ENCODE results near the gene CXorf58.

Gene CXorf58

DNA sequence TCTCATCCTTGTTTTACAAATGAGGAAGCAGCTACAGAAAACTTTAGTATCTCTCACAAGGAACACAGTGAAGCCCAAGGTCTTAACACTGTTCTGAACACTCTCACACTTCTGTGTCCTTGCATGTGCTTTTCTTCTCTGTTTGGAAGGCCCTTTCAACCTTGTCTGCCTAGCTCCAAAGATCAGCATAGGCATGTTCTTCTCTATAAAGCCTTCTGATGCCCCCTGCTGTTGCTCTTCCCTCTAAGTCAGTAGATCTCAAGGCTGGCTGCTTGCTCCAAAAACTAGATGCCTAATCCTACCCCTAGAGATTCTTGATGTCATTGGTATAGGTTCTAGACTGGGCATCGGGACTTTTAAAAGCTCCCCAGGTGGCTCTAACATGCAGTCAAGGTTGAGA is 6.0 kb upstream of the CXorf58 start:
- DNase-seq: no peak

DNA sequence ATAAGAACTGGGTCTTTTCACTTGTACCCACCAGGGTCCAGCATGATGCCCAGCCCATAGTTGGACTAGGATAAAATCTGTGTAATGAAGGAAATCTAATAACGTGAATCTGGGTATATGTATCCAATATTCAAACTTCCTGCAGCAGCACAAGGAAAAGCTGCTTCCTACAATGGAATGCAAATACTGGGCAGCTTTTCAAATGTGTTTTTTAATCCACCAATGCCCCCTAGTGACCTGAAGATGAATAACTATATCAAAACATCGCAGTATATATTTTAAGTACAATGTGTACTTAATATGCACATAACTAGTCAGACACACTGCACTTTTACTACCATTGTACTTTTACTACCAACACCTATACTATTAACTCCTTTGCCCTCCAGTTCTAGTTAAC is 5.4 kb upstream of the CXorf58 start:
- DNase-seq: no peak

DNA sequence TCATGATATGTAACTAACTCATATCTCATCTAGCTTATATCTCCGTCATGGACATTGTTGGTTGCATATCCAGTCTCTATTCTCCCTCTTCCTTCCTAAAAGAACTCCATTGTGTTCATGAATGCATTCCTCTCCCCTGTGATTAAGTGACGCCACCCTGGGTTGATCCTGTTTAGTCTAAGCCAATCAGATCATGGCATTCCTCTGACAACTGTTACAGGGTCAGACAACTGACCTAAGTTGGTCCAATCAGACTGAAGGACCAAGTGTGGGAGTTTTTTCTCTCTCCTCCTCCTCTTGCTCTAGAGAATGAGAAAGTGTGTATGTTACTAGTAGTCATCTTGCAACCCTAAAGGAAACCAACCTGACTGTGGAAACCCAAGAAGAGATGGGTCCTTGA is 3.7 kb upstream of the CXorf58 start:
- no peak for DNase-seq

DNA sequence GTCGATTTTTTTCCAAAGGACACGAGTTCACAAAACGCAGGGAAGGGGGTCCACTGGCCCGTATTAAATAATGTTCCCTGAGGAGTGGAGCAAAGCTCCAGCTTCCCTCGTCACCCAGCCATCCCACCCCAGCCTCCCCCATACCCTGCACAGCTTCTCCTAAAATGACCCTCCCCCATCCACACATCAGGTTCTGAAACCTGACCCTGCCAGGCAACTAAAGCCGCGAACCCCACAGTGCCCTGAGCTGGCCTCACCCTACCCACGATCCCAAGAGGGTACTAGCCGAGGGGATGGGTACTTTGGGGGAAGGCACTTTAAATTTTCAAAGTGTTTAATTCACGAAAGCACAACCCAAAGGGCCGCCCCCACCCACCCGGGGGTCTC is 702 bp upstream of the CXorf58 start:
- DNase-seq: no peak

DNA sequence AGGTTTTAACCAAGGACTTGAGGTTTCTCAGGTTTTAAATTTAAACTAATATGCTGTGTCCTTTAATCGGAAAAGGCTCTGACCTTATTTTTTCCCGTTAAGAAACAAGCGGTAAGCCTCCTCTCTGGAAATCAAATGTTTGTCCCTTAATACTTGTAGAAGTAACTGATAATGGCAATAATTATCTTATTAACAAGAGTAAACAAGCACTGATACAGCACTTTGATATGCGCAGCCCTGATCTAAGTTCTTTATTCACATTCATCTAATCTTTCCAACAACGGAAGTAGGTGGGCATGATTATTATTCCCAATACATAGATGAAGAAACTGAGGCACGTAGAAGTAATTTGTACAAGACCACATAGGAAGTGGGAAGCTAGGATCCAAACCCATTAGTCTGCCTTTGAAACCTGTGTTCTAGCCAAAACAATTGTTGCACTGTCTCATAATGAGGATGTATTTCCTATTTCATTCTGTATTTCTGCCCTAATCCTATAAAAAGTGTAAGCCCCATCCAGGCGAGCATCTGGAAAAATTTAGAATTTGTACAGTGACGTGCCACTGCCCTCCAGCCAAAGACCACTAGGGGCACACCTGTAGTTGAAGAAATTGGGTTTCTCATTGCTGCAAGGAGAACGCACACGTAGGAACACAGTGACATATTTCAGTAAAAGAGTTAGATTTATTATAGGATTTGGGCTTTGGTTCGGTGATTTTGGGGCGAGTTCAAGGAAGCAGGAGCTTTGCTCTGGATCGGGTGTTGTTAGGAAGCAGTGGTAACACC is 606 bp downstream of the CXorf58 start:
- no peak for DNase-seq

DNA sequence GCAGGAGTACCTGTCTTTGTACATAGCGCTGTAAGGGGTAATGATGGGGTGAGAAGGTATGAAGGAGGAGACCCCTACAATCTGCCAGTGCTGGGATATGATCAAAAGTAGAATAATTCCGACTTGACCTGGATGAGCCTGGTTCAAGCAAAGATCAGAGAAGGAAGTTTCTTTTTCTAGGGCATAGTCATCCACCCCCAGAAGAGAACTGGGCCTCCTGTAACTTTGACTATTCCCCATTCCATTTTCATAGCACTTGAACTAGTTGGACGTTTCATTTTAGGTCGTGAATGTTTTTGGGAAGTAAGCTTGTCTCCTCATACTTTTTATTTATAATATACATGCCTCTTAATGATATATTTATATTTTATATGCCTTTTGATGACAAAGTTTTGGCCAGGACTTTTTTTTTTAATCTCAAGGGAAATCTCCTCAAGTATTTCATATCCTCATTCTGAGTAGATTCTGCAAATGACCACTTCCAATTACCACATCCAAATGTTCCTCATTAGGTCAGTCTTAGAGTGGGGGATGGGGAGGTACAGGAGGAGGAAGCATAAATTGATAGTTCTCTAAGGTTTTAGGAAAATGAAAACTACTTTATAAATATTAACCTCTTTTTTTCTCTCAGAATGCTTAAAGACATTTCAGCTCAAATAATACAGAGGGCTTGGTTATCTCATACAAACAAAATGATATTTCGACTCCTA is 3.5 kb downstream of the CXorf58 start:
- no peak for DNase-seq

DNA sequence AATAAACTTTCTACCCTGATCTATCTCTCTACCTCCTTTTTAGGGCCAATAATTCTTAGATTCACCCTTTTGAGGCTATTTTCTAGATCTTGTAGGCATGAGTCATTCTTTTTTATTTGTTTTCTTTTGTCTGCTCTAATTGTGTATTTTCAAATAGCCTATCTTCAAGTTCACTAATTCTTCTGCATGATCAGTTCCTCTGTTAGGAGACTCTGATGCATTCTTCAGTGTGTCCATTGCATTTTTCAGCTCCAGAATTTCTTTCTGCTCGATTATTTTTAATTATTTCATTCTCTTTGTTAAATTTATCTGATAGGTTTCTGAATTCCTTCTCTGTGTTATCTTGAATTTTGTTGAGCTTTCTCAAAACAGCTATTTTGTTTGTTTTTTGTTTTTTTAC is 11.3 kb downstream of the CXorf58 start:
- DNase-seq: no peak

DNA sequence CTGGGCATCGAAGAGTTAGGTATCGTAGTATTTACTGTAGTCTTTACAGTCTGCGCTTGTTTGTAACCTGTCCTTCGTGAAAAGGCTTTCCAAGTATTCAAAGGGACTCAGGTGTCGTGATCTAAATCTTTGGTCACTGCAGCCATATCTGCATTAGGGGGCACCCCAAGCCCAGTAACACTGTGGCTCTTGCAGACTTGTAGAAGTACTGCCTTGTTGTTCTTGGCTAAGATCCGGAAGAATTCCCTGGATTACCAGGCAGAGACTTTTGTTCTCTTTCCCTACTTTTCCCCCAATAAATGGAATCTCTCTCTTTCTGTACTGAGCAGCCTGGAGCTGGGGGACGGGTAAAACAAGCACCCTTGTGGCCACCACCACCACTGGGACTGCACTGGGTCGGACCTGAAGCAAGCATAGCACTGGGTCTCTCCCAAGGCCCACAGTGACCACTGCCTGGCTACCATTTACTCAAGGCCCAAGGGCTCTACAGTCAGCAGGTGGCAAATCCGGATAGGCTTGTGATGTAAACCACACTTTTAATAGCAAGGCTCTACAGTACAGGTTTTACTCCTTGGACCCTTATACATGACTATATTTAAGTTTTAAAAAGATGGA is 12.0 kb downstream of the CXorf58 start:
- no peak for DNase-seq

DNA sequence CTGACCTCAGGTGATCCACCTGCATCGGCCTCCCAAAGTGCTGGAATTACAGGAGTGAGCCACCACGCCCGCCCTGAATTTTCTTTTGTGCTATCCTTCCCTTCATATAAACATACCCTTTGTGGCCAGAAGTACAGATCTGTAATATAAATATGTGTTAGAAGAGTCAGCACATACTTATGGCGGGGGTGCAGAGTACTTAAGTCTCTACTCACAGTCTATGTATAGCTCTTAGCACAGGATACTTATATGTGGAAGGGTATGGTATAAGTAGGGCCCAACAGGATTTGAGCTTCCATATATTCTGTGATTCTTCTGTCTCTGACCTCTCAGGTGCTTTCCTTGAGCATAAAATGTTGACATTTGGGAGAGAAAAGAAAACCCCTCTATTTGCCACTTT is 18.2 kb downstream of the CXorf58 start:
- no peak for DNase-seq

DNA sequence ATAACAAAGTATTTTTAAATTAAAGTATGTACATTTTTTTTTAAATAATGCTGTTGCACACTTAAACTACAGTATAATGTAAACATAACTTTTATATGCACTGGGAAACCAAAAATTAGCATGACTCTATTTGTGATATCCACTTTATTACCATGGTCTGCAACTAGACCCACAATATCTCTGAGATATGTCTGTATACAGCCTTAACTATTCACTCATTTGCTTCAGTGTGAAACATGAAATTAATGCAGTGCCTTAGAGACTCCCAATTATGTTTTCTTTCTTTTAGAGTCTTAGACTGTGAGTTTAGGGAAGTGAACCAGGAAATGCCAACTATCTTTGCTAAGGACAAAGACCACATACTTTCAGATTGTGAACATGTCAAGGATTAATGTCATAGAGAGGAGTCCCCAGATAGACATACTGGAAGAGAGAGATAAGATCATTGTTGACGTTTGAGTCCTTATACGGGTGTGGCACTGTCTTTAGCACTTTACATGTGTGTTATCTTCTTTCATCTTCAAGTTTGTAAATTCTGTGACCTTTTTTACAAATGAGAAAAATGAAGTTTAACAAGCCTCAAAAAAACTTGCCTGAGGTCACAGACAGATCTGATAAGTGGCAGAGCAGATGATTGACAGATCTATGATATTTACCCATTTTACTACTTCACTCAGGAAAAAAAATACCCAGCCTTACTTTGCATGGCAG is 23.2 kb downstream of the CXorf58 start:
- no peak for DNase-seq

DNA sequence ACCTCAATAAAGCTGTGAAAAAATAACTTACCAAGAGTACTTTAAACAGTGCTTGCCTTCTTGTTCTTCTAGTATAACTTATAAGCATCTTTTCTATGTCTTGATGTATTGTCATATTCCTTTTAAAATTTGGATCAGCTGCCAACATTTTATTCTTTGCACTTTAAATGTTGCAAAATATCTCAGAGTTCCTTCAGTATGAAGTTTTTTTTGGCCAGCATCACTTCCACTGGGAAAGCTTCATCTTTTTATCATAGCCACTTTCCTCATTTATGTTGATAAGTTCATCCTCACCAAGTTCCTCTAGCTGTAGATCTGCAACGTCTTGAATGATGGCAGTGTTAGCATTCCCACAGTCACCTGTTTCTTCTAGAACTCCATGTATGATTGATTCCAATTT is 24.2 kb downstream of the CXorf58 start:
- no peak for DNase-seq

DNA sequence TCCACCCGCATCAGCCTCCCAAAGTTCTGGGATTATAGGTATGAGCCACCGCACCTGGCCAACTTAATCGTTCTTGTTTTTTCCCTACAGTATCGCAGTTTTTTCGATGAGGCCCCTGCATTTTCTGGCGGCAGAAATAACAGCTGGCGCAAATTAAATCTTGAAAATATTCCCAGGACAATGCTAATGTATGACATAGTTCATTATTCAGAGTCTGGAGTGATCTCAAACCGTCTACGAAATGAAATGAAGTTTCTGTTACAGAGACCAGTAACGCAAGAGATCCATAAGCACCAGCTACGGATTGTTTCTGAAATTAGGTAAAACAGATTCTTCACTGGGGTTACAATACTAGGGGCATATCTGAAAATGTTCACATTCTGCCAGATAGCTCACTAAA is 27.3 kb downstream of the CXorf58 start:
- DNase-seq: no peak

DNA sequence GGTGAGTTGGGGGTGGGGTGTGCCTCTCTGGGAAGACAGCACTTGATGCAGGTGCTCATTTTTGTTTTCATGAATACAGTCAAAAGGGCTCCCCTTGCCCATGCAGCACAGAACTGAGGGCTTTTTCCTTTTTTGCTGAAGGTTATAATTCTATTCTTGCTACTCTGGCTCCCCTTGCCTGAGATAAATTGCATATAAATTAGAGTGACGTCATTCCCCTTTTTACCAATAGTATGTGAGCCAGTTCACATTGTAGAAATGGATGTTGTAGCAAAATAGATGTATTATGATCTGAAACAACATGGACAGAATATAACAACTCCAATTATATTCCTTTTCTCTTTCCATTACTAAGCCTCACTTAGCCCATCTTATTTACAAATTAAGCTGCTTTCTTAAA is 28.4 kb downstream of the CXorf58 start:
- no peak for DNase-seq

DNA sequence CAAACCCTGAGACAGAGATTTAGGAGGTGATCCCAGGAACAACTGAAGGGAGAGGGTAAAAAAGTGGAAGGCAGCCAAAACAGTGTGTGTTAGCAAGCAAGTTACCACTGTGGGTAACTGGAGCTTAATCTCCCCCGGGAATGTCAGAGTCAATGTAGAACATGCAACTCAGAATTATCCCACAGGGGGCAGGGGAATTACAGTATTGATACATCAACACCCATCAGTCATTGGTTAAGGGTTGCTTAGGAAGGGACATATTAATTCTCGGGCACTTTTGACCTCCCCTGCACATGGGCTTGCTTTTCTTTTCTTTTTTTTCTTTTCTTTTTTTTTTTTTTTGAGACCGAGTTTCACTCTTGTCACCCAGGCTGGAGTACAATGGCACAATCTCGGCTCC is 29.3 kb downstream of the CXorf58 start:
- no peak for DNase-seq

DNA sequence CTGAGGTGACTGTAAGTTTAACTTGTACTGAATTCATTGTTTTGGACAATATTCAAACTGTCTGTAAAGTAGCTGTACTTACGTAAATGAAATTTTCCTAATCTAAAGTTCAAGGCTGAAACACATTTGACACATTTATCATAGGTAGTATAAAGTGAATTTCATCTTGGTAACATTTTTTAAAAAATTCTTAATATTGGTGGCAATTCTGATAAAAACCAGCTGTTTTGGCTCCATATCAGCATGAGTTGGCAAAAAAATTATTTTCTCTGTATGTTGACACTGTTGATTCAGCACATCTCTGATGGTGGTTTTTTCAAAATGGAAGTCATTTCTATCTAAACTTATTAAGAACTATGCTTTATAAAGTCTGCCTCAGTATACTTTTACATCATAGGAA is 30.9 kb downstream of the CXorf58 start:
- DNase-seq: no peak

DNA sequence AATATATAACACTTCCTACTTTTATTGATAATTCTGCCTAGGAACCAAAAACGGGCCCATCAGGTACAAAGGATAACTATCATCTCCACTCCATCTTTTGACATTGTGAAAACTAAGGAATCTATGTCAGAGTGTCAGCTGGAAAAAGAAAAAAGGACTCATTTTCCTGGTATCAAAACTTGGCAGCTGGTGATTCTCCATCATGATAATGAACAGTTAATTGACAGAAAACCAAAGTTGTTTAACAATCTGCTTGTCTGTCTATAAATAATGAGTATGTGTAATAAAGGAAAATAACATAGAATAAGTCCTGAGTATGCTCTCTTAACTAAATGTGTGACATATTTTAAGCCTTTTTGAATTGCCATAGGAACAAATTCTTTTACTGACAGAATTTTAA is 31.4 kb downstream of the CXorf58 start:
- DNase-seq: no peak

DNA sequence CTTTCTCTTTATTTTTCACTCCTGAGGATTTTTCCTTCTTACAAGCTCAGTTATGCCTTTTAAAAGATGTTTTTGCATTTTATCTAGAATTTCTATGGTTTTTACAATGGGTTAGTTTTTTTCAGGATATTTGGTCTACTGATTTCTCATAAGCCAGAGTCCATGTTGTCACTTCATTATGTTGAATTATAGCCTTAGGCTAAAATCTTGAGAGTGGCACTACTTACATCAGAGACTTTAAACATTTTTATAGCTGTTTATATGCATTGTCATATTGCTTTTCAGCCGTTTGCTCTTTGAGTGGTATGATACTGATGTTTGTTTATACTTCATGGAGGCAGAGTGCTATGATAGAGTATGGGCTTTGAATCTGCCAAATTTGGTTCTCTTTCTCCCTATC is 36.4 kb downstream of the CXorf58 start:
- DNase-seq: no peak

DNA sequence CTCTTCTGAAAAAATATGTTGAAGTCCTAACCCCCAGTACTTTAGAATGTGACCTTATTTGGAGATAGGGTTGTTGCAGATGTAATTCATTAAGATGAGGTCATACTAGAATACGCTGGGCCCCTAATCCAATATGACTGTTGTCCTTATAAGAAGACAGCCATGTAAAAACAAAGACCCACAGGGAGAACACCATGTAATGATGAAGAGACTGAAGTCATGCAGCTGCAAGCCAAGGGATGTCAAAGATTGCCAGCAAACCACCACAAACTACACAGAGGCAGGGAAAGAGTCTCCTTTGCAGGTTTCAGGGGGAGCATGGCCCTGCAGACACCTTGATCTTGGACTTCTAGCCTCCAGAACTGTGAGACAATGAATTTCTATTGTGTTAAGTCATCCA is 37.4 kb downstream of the CXorf58 start:
- DNase-seq: no peak

DNA sequence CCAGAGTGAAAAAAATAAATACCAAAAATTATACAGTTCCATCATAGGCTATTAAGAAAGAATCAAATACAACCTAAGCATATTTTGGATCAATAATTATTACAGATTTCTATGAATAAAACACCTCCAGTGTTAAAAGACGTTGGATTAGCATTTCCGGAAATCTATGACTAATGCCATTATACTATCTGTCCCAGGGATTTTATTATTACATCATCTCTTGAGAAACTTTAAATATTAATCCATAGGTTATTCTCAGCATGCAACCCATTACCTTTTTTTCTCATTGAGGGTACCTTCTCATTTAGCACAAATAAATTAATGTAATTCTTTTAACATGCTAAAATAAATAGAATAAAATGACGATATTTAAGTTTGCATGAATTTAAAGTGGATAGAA is 44.6 kb downstream of the CXorf58 start:
- no peak for DNase-seq

DNA sequence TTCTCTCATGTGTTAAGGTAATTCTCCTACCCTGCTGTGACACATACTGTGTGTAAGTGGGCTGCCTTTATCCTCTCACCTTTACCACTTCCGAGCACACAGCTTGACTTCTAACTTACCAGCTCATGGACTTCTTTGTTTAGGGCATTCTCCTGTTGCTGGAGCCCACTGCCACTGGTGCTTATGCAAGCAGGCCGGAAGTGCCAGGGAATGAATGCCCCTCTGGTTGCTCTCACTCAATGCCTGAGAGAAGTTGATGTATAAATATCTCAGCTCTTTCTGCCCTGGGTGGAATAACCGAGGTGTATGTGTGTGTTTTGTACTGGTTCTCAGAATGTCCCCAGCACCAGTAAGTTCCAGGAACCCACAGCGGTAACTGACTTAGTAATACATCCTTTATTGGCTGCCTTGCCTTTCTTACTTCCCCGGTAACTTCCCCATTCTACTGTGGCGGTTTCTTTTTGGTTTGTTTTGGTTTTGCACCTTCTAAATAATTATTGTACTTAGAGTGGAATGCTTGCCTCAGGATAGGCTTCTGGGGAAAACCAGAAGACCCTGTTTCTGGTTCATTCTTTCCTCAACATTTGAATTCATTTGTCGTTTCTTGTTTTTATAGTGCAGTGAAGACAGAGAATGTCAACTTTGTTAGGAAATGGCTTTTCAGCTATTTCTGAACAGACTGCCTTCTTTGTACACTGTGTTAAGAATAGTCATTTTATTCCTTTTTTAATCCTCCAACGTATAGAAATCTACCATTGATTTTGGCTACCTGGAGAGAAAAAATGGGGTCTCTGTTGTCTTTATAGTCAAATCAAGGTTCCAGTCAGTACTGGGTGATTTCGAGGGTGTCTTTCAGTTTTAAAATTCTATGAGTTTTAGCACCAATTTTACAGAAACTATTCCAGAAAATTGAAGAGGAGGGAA is 45.4 kb downstream of the CXorf58 start:
- DNase-seq: no peak

DNA sequence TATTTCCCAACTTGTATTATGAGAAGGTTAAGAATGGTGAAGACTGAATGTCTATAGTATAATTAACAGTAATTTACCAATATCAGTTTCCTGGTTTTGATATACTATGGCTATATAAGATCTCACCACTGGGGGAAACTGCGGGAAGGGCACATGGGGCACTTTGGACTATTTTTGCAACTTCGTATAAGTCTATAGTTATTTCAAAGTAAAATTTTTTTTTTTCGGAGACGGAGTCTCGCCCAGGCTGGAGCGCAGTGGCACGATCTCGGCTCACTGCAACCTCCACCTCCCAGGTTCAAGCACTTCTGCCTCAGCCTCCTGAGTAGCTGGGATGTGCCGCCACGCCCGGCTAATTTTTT is 46.1 kb downstream of the CXorf58 start:
- DNase-seq: no peak

DNA sequence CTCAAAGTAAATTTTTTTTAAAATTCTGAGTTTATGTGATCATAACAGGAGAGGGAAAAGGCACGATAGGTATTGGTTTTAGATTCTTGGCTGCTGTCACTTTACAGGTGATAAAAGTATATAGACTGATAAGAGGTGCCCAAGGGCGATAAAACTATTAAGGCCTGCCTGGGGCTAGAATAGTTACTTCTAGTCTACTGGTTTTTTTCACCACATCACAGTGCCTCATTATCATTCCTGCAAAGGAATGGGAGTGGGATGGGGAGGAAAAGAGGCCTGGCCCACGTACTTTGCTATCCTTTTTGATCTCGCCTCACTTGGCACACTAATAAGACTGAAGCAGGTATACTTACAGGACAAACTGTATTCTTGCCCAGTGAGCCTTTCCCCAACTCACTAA is 46.6 kb downstream of the CXorf58 start:
- no peak for DNase-seq

DNA sequence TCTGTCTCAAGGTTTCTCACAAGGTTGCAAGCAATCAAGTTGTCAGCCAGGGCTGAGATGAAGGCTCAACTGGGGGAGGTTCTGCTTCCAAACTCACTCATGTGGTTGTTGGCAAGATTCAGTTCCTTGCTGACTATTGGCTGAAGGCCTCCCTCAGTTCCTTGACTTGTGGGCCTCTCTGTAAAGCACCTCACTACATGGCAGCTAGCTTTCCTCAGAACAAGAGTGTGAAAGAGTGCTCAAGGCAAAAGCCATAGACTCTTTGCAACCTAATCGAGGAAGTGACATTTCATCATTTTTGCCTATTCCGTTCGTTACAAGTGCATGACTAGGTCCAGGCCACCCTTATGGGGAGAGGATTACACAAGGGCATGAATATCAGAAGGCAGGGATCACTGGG is 52.0 kb downstream of the CXorf58 start:
- no peak for DNase-seq
